GM12864 (cell line): ENCODE results near the gene VSX1.

Source experiments
- DNase-seq: peaks from one replicate; pipeline ENCODE4 v3.0.0-alpha.2; 2011; ENCODE audit warnings: low read depth
- H3K4me3 ChIP-seq: 2 replicates; pipeline ENCODE4 v1.5.1; 2011; ENCODE audit warnings: mild to moderate bottlenecking, low read depth, low read length, control low read depth
- CTCF ChIP-seq: IDR thresholded peaks from 2 replicates; pipeline ENCODE4 v1.5.1; 2011; ENCODE audit warnings: low read depth, mild to moderate bottlenecking, moderate library complexity, low read length, control low read depth, inconsistent platforms; ENCODE audit errors: missing control alignments

The VSX1 gene

GRCh38 chr20:25039697-25040437 is 42.1 kb downstream of the VSX1 start:
- H3K4me3 ChIP-seq = no peak overlapping the region
- DNase-seq = no peak
- no peak for TF ChIP-seq CTCF

GRCh38 chr20:25038591-25039015 is 43.3 kb downstream of the VSX1 start:
- no peak for DNase-seq
- TF ChIP-seq CTCF = no peak
- no peak overlapping the region for H3K4me3 ChIP-seq

- no peak for TF ChIP-seq CTCF
- no peak for DNase-seq
- no peak overlapping the region for H3K4me3 ChIP-seq
Observed at GRCh38 chr20:25038103-25038410, 43.9 kb downstream of the VSX1 start.

- TF ChIP-seq CTCF = no peak
- no peak for DNase-seq
- H3K4me3 ChIP-seq = no peak overlapping the region
Observed at GRCh38 chr20:25037288-25038102, 44.4 kb downstream of the VSX1 start.

- DNase-seq = no peak
- no peak overlapping the region; the same call in 1 of the 2 replicates for H3K4me3 ChIP-seq
- TF ChIP-seq CTCF = no peak
Observed at GRCh38 chr20:25036331-25036936, 45.5 kb downstream of the VSX1 start.

GRCh38 chr20:25035921-25036320 is 46.0 kb downstream of the VSX1 start:
- no peak for TF ChIP-seq CTCF
- H3K4me3 ChIP-seq = no peak overlapping the region; the same call in 1 of the 2 replicates
- DNase-seq = no peak
